DND-41 (cell line): ENCODE measurements around the gene C5.

Experiments used
- ATAC-seq: fragments of 200-7000 bp; cut with Tn5 transposase; 3 replicates; pipeline ENCODE4 v1.9.1; 2021; ENCODE audit warnings: low read depth; ENCODE audit not compliant: insufficient read depth
- DNase-seq: peaks from one replicate; pipeline ENCODE4 v3.0.0-alpha.2; 2020
- H2AFZ ChIP-seq: 2 replicates; pipeline ENCODE4 v1.6.0; 2012; ENCODE audit warnings: low read depth, low read length
- H3K27ac ChIP-seq: 2 replicates; pipeline ENCODE4 v1.5.1; 2012; ENCODE audit warnings: low read length, inconsistent platforms
- H3K27me3 ChIP-seq: fragments of 200-600 bp; sonication (generic); 2 replicates; pipeline ENCODE4 v1.6.0; 2012; ENCODE audit warnings: low read length, mild to moderate bottlenecking, inconsistent platforms; ENCODE audit not compliant: insufficient read depth, poor library complexity
- H3K36me3 ChIP-seq: 2 replicates; pipeline ENCODE4 v1.5.1; 2012; ENCODE audit warnings: low read length, inconsistent platforms; ENCODE audit not compliant: insufficient read depth
- H3K4me1 ChIP-seq: 2 replicates; pipeline ENCODE4 v1.5.1; 2012; ENCODE audit warnings: mild to moderate bottlenecking, low read length; ENCODE audit not compliant: insufficient read depth
- H3K4me2 ChIP-seq: 2 replicates; pipeline ENCODE4 v1.6.0; 2012; ENCODE audit warnings: mild to moderate bottlenecking, moderate library complexity, low read length, inconsistent platforms; ENCODE audit not compliant: insufficient read depth
- H3K4me3 ChIP-seq, 2 experiments: fragments of 200-600 bp in 1 of 2; shearing (Covaris generic) in 1 of 2; 2 replicates each; pipeline ENCODE4 v1.5.1; 2012 to 2016; ENCODE audit warnings: inconsistent platforms in 2 of 2, low read length in 2 of 2, mild to moderate bottlenecking in 2 of 2, low read depth in 1 of 2, moderate library complexity in 1 of 2
- H3K79me2 ChIP-seq: 2 replicates; pipeline ENCODE4 v1.6.0; 2012; ENCODE audit warnings: low read length, inconsistent platforms; ENCODE audit not compliant: insufficient read depth
- H3K9ac ChIP-seq: 2 replicates; pipeline ENCODE4 v1.6.0; 2012; ENCODE audit warnings: low read depth, mild to moderate bottlenecking, inconsistent platforms, low read length, moderate library complexity
- H3K9me3 ChIP-seq: 2 replicates; pipeline ENCODE4 v1.5.1; 2012; ENCODE audit warnings: low read length, moderate library complexity, mild to moderate bottlenecking, inconsistent platforms; ENCODE audit not compliant: insufficient read depth, severe bottlenecking
- H4K20me1 ChIP-seq: 2 replicates; pipeline ENCODE4 v1.6.0; 2012; ENCODE audit warnings: low read length; ENCODE audit not compliant: insufficient read depth
- EZH2 ChIP-seq: IDR thresholded peaks from 3 replicates; pipeline ENCODE4 v1.6.1; 2012; ENCODE audit warnings: borderline replicate concordance, low read depth, mild to moderate bottlenecking, moderate library complexity, low read length, inconsistent platforms; ENCODE audit not compliant: severe bottlenecking
- TF ChIP-seq, protein P1 (sequence below): IDR thresholded peaks from 2 replicates; pipeline ENCODE4 v1.5.1; 2012; ENCODE audit warnings: borderline replicate concordance, low read length, moderate library complexity, mild to moderate bottlenecking; ENCODE audit not compliant: poor library complexity, severe bottlenecking; ENCODE audit errors: extremely low read depth

Gene C5

GRCh38 chr9:120949290-120949689 is 100.8 kb downstream of the C5 start:
- Histone ChIP-seq H3K9ac (no peak overlapping the region), H3K9me3 (no peaks in the 10 kb centered on the region), H3K79me2 (no peaks in the 10 kb centered on the region), H4K20me1 (no peaks in the 10 kb centered on the region), H3K4me3 (no peak overlapping the region), H3K27ac (no peak overlapping the region), H3K36me3 (no peaks in the 10 kb centered on the region), H2AFZ (no peak overlapping the region), H3K4me2 (no peak overlapping the region), H3K27me3 (no peaks in the 10 kb centered on the region), H3K4me1 (no peaks in the 10 kb centered on the region)
- no peak for TF ChIP-seq EZH2
- TF ChIP-seq, protein P1, sequence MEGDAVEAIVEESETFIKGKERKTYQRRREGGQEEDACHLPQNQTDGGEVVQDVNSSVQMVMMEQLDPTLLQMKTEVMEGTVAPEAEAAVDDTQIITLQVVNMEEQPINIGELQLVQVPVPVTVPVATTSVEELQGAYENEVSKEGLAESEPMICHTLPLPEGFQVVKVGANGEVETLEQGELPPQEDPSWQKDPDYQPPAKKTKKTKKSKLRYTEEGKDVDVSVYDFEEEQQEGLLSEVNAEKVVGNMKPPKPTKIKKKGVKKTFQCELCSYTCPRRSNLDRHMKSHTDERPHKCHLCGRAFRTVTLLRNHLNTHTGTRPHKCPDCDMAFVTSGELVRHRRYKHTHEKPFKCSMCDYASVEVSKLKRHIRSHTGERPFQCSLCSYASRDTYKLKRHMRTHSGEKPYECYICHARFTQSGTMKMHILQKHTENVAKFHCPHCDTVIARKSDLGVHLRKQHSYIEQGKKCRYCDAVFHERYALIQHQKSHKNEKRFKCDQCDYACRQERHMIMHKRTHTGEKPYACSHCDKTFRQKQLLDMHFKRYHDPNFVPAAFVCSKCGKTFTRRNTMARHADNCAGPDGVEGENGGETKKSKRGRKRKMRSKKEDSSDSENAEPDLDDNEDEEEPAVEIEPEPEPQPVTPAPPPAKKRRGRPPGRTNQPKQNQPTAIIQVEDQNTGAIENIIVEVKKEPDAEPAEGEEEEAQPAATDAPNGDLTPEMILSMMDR = no peak
- no peak for DNase-seq
- no peak for ATAC-seq

DNA sequence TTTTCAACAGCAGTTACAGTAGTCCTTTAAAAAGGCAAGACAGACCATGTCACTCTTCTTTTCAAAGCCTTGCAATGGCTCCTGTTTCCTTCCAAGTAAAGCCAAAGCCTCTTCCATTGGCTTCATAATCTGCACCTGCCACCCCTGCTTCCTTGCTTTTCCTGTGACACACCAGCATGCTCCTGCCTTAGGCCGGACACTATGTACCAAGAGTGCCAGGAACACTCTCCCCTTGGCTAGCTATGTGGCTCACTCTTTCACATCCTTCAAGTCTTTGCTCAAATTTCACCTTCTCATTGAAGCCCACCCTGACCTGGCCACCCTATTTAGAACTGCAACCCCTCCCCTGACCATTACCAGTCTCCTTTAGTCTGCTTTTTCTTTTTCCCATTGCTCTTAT is 101.3 kb downstream of the C5 start:
- no peak overlapping the region for H3K27ac ChIP-seq
- no peak overlapping the region for H3K4me2 ChIP-seq
- no peak for DNase-seq
- no peaks in the 10 kb centered on the region for H3K27me3 ChIP-seq
- H3K79me2 ChIP-seq = no peaks in the 10 kb centered on the region
- H2AFZ ChIP-seq = no peak overlapping the region
- TF ChIP-seq EZH2 = no peak
- TF ChIP-seq, protein P1 = no peak
- no peak for ATAC-seq
- no peaks in the 10 kb centered on the region for H3K9me3 ChIP-seq
- no peak overlapping the region for H3K4me3 ChIP-seq
- no peak overlapping the region for H3K9ac ChIP-seq
- no peaks in the 10 kb centered on the region for H3K4me1 ChIP-seq
- H4K20me1 ChIP-seq = no peaks in the 10 kb centered on the region
- no peaks in the 10 kb centered on the region for H3K36me3 ChIP-seq

DNA sequence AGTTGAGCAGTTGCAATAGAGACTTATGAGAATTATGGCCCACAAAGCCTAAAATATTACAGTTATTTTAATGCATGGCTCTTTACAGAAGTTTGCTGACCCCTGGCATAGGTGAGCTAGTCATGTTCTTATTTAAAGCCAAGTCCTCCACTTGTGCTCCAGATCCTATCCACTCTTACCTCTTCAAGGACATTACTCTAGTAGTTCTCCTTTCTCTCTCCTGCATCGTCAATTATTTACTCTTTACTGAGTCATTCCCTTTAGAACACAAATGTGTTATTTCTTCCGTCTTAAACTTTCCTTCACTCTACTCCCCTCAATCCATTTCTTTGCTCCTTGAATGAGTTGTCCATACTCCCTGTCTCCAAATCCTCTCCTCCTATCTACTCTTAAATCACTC is 102.9 kb downstream of the C5 start:
- Histone ChIP-seq H3K27ac (no peak overlapping the region), H3K79me2 (no peaks in the 10 kb centered on the region), H3K9ac (no peak overlapping the region), H3K36me3 (no peaks in the 10 kb centered on the region), H3K4me3 (no peak overlapping the region), H4K20me1 (no peaks in the 10 kb centered on the region), H2AFZ (no peak overlapping the region), H3K27me3 (no peaks in the 10 kb centered on the region), H3K9me3 (no peaks in the 10 kb centered on the region), H3K4me2 (no peak overlapping the region), H3K4me1 (no peaks in the 10 kb centered on the region)
- DNase-seq = no peak
- ATAC-seq = no peak
- TF ChIP-seq, protein P1 = no peak
- TF ChIP-seq EZH2 = no peak

GRCh38 chr9:120946259-120946658 is 103.8 kb downstream of the C5 start:
- DNase-seq (no peak), ATAC-seq (no peak)
- no peaks in the 10 kb centered on the region for H3K27me3 ChIP-seq
- no peak overlapping the region for H3K9ac ChIP-seq
- H3K36me3 ChIP-seq = no peaks in the 10 kb centered on the region
- no peaks in the 10 kb centered on the region for H4K20me1 ChIP-seq
- no peak overlapping the region for H3K4me3 ChIP-seq
- H3K4me1 ChIP-seq = no peaks in the 10 kb centered on the region
- H3K27ac ChIP-seq = no peak overlapping the region
- H3K4me2 ChIP-seq = no peak overlapping the region
- H2AFZ ChIP-seq = no peak overlapping the region
- no peak for TF ChIP-seq EZH2
- TF ChIP-seq, protein P1 = no peak
- H3K79me2 ChIP-seq = no peaks in the 10 kb centered on the region
- no peaks in the 10 kb centered on the region for H3K9me3 ChIP-seq
